ENCODE data around the gene RNASE8. TPM values are rescaled to one million over a fixed set of nuclear protein-coding genes. Genes with fewer than 3 reads are reported as not detected.
"Not testable (repeated sequence)": the region's sequence is repeated elsewhere in the genome, so short reads cannot be mapped to it uniquely, and the experiment has no call there.

The RNASE8 gene
- total RNA-seq, 1 donor from 2014 or later = not detected

DNA sequence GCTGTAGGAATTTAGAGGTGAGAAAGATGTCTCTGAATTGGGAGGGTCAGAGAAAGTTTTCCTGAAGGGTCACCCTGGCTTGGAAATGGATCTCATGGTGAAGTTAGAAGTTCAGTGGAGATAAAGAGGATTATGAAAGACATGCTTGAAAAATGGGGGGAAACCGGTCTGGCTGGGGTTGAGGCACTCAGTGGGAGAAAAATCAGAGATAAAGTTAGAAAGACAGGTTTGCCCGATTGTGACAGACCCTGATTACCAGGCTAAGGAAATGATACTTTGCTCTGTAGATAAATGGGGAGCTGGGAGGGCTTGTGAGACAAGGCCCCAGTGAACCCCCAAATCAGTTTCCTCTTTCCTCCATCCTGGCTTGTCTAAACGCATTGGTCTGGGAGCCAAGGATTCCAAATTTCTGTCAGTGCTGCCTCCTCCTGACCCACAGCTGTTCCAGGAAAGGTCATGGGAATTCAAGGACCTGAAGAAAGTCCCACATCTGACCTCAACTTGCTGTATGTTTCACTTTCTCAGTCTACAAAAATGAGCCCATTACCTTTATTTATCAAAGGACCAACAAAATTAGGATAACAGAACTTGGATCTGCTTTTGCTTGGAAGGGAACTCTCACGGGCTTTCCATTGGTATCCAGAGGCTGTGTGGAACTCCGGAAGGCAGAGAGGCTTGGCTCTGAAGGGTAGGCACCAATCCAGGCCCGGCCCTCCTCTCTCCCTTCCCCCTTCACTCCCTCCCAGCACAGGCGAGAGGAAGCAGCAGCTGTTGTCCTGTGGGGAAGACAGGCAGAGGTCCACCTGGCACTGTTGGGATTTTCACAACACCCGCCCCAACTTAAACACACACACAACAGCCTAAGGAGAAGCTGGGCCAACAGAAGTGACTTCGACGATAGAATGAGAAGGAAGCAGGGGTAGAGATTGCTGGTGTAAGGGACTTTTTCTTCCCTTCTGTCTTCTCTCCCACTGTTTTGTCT, 18.9 kb upstream of the RNASE8 start:
- H3K27me3 ChIP-seq (ENCODE audit: low read depth) = no peaks in the 10 kb centered on the region
- H3K27ac ChIP-seq = peak overlapping the region; percentile 68
- H3K4me1 ChIP-seq = peaks cover 38% of the 10 kb centered on the region
- H3K4me3 ChIP-seq = peak overlapping the region; percentile 6
- intact Hi-C loops (cut with DNase I) = no loop called here
- no peaks in the 10 kb centered on the region for H3K9me3 ChIP-seq
- DNase-seq (peak; percentile 62), ATAC-seq (peak; percentile 78 to 83)
- TF ChIP-seq, protein P1, sequence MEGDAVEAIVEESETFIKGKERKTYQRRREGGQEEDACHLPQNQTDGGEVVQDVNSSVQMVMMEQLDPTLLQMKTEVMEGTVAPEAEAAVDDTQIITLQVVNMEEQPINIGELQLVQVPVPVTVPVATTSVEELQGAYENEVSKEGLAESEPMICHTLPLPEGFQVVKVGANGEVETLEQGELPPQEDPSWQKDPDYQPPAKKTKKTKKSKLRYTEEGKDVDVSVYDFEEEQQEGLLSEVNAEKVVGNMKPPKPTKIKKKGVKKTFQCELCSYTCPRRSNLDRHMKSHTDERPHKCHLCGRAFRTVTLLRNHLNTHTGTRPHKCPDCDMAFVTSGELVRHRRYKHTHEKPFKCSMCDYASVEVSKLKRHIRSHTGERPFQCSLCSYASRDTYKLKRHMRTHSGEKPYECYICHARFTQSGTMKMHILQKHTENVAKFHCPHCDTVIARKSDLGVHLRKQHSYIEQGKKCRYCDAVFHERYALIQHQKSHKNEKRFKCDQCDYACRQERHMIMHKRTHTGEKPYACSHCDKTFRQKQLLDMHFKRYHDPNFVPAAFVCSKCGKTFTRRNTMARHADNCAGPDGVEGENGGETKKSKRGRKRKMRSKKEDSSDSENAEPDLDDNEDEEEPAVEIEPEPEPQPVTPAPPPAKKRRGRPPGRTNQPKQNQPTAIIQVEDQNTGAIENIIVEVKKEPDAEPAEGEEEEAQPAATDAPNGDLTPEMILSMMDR (IDR thresholded peaks at IDR 0.05) = no peak
- no peaks in the 10 kb centered on the region for H3K36me3 ChIP-seq

DNA sequence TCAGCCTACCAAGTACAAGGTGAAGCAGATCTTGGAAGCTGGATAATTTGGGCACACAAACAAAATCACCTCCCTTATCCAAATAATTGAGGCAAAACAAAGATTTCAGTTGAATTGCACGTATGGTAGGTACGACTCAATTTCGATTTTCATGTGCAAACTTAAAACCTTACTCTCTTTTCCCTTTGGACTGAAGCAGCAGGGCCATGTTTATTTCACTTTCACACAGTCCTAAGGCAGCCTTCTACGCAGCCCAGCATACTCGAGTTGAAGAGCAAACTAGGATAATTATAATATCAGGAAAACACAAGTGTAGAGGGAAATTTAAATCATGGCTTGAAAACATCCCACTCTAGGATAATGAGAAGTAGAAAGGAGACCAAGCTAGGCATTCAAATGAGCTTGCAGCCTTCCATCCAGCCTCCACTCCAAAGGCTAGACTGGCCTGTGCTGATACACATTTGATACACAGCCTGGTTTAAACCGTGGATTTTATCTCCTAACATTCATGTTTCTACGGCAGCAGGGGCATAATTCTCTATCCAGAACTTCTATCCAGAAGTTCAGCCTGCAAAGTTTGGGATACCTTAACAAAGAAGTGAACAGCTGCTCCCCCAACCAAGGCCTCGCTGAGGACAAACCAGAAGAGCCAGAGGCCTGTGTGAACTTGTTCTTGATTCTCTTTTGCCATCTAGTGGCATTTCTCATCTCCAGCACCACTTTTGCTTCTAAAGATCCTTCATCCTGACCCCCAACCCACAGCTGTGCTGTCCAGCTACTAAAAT, 17.8 kb upstream of the RNASE8 start:
- H3K27ac ChIP-seq = peak overlapping the region; percentile 68
- H3K36me3 ChIP-seq = no peaks in the 10 kb centered on the region
- TF ChIP-seq, protein P1 (IDR thresholded peaks at IDR 0.05) = peak; percentile 64
- H3K4me3 ChIP-seq = peak overlapping the region; percentile 6
- peak; percentile 53 to 68 for ATAC-seq
- H3K4me1 ChIP-seq = peaks cover 47% of the 10 kb centered on the region
- intact Hi-C loops (cut with DNase I) = no loop called here
- no peaks in the 10 kb centered on the region for H3K27me3 ChIP-seq (ENCODE audit: low read depth)
- no peaks in the 10 kb centered on the region for H3K9me3 ChIP-seq
- no peak for DNase-seq

DNA sequence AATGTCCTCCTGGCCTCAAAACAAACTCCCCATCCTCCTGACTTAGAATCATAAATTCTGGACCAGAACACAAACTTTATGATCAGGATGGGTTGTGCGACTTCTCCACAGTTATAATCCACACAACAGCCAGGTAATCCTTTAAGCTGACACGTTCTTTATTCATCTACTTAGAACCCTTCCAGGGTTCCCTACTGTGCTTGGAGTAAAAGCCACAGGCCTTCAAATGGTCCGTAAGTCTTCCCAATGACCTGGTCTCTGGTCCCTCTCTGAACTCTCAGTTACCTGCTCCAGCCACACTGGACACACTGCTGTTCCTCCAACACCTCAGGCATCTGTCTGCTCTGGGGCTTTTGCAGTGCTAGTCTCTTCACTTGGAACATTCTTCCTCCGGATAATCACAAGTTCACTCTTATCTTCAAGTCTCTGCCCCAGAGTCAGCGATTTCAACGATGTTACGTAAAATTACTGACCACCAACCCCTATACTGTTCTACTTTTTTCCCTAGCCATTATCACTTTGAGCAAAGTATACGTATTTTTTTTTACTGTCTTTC, 17.2 kb upstream of the RNASE8 start:
- peaks cover 47% of the 10 kb centered on the region for H3K4me1 ChIP-seq
- intact Hi-C loops (cut with DNase I) = no loop called here
- no peaks in the 10 kb centered on the region for H3K27me3 ChIP-seq (ENCODE audit: low read depth)
- no peaks in the 10 kb centered on the region for H3K36me3 ChIP-seq
- no peak for DNase-seq
- TF ChIP-seq, protein P1 (IDR thresholded peaks at IDR 0.05) = no peak
- ATAC-seq = no peak
- H3K27ac ChIP-seq = no peak overlapping the region
- no peaks in the 10 kb centered on the region for H3K9me3 ChIP-seq
- H3K4me3 ChIP-seq = no peak overlapping the region

DNA sequence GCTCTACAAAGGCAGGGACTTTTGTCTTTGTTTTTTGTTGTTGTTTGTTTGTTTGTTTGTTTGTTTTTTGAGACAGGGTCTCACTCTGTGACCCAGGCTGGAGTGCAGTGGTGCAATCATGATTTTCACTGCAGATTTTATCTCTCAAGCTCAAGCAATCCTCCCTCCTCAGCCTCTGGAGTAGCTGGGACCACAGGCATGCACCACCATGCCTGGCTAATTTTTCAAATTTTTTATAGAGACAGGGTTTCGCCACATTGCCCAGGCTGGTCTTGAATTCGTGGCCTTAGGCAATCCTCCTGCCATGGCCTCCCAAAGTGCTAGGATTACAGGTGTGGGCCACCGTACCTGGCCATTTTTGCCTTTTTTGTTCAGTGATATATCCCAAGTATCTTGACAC, 16.7 kb upstream of the RNASE8 start:
- DNase-seq; H3K4me3 ChIP-seq; ATAC-seq; H3K27me3 ChIP-seq (ENCODE audit: low read depth); intact Hi-C loops (cut with DNase I); H3K27ac ChIP-seq; H3K9me3 ChIP-seq; H3K36me3 ChIP-seq: not testable (repeated sequence)
- peaks cover 47% of the 10 kb centered on the region for H3K4me1 ChIP-seq

DNA sequence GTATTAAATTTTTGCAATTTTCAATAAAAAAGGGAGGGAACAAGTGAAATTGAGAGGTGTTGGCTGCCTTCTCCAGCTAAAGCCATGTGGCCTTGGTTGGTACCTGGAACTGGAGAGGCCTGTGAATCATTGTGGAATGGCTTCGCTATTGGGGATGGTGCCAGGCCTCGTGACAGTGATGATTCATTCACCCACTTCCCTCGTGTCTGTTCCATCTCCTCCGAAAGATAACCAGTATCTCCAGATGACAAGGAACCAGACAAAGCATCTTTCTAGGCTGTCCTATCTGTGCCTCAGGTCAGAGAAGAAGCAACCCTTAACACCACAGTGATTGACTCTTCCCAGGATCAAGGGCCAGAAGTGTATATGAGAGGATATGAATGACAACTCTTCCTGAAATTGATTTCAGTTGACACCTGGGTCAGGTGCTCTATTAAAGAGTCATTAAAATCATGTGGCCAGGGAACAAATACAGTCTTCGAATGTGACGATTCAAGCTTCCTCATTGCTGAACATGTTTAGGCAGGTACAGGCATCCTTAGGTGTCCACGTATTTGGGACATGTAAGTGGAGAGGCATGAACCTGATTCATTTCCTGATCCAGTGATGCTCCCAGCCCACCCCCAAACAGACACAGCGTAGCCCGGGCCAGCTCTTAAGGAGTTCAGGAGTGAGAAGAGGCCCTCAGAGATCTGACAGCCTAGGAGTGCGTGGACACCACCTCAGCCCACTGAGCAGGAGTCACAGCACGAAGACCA, 15.8 kb upstream of the RNASE8 start, which contains the start of gene RNASE7:
RNASE7 (plus strand) TSS at position 687 of the 758 bp plus-strand sequence. CDS start 631 bp downstream, outside the sequence.
- Histone ChIP-seq H3K9me3 (no peaks in the 10 kb centered on the region), H3K4me3 (no peak within 1 kb of the TSS), H3K27ac (peak within 1 kb of the TSS; percentile 25), H3K27me3 (ENCODE audit: low read depth) (no peaks in the 10 kb centered on the region), H3K36me3 (no peaks in the 10 kb centered on the region), H3K4me1 (peaks cover 47% of the 10 kb centered on the region)
- DNase-seq (no peak), ATAC-seq (no peak)
- TF ChIP-seq, protein P1 (IDR thresholded peaks at IDR 0.05) = no peak
- intact Hi-C loops (cut with DNase I) = no loop called here
